ENCODE measurements around the gene GPT2.

GRCh38 chr16:46973207-46973995, 89.2 kb downstream of the GPT2 start, which contains the start of gene DNAJA2:
- TF ChIP-seq CTCF (IDR thresholded peaks at IDR 0.05) (no peak), POLR2A (IDR thresholded peaks at IDR 0.05) (peak; percentile 60 to 95)
